CD4-positive, alpha-beta T cell treated with Interleukin-15 for 1 hour (primary cell): Measurements from ENCODE around the gene CLDN16.

ENCODE experiments used
- DNase-seq: peaks from one replicate; pipeline ENCODE4 v3.0.0-alpha.2; 2020

The CLDN16 gene

GRCh38 chr3:190444006-190444405 is 56.0 kb downstream of the CLDN16 start:
- DNase-seq = no peak

- no peak for DNase-seq
Observed at GRCh38 chr3:190444576-190445145, 56.7 kb downstream of the CLDN16 start.

GRCh38 chr3:190446573-190447279 is 58.8 kb downstream of the CLDN16 start:
- DNase-seq = no peak

GRCh38 chr3:190448256-190448655 is 60.3 kb downstream of the CLDN16 start:
- no peak for DNase-seq

GRCh38 chr3:190449801-190450200 is 61.8 kb downstream of the CLDN16 start, which contains the start of gene TMEM207:
TMEM207 (minus strand) TSS chr3:190449901; CDS start chr3:190449809, 92 bp downstream.
- no peak for DNase-seq

- no peak for DNase-seq
Observed at GRCh38 chr3:190455828-190456227, 67.9 kb downstream of the CLDN16 start.

- DNase-seq = no peak
Observed at GRCh38 chr3:190456770-190457169, 68.8 kb downstream of the CLDN16 start.

GRCh38 chr3:190458040-190458439 is 70.1 kb downstream of the CLDN16 start:
- DNase-seq = no peak
